CD14-positive monocyte (primary cell): ENCODE data around the gene PALM2AKAP2. TPM values are rescaled to one million over a fixed set of nuclear protein-coding genes. Genes with fewer than 3 reads are reported as not detected.
A peak's percentile ranks its signal among the peaks of the same experiment; 100 is the strongest.

Experiments
- DNase-seq, 3 donors: peaks; one replicate each; pipeline ENCODE4 v3.0.0-alpha.2; 2011 to 2022
- H2AFZ ChIP-seq: 2 replicates; pipeline ENCODE4 v1.6.0; 2012; ENCODE audit warnings: mild to moderate bottlenecking, low read depth, low read length, inconsistent platforms; ENCODE audit not compliant: insufficient read depth, poor library complexity, severe bottlenecking
- H3K27ac ChIP-seq, 2 donors: 1 replicate in 1 of 2; 2 replicates in 1 of 2; pipeline ENCODE4 v1.5.1; 2012 to 2013; ENCODE audit warnings: low read length in 2 of 2, control low read depth in 1 of 2, inconsistent platforms in 1 of 2, low read depth in 1 of 2, mild to moderate bottlenecking in 1 of 2
- H3K27me3 ChIP-seq, 2 donors: one replicate each; pipeline versions ENCODE4 v1.6.0 to v1.6.1; 2011 to 2013; ENCODE audit warnings: low read length in 2 of 2; ENCODE audit not compliant: control insufficient read depth in 2 of 2, insufficient read depth in 2 of 2
- H3K36me3 ChIP-seq, 2 donors: replicated peaks in 1 of 2; 1 replicate in 1 of 2; 2 replicates in 1 of 2; pipeline versions ENCODE4 v1.5.1 to v1.6.1; 2012 to 2013; ENCODE audit warnings: low read length in 2 of 2, control low read depth in 1 of 2, inconsistent platforms in 1 of 2, mild to moderate bottlenecking in 1 of 2; ENCODE audit not compliant: insufficient read depth in 2 of 2, control insufficient read depth in 1 of 2
- H3K4me1 ChIP-seq, 2 donors: 1 replicate in 1 of 2; 2 replicates in 1 of 2; pipeline versions ENCODE4 v1.5.1 to v1.6.1; 2012 to 2013; ENCODE audit warnings: low read length in 2 of 2, control low read depth in 1 of 2, inconsistent platforms in 1 of 2, mild to moderate bottlenecking in 1 of 2, moderate library complexity in 1 of 2; ENCODE audit not compliant: insufficient read depth in 2 of 2, control insufficient read depth in 1 of 2
- H3K4me2 ChIP-seq: replicated peaks from 2 replicates; pipeline ENCODE3; 2012; ENCODE audit warnings: low read length, moderate library complexity, mild to moderate bottlenecking; ENCODE audit not compliant: poor library complexity, severe bottlenecking; ENCODE audit errors: extremely low read depth
- H3K4me3 ChIP-seq, 3 experiments: fragments of 200-600 bp in 1 of 3; sonication (generic) in 1 of 3; replicated peaks in 1 of 3; 1 replicate in 2 of 3; 2 replicates in 1 of 3; pipeline ENCODE4 v1.5.1; 2011 to 2013; ENCODE audit warnings: low read length in 3 of 3, mild to moderate bottlenecking in 3 of 3, control low read depth in 2 of 3, low read depth in 2 of 3, inconsistent platforms in 1 of 3, moderate library complexity in 1 of 3
- H3K79me2 ChIP-seq: 2 replicates; pipeline ENCODE4 v1.6.0; 2012; ENCODE audit warnings: mild to moderate bottlenecking, control low read depth, inconsistent platforms, low read length, moderate library complexity; ENCODE audit not compliant: insufficient read depth
- H3K9ac ChIP-seq: 2 replicates; pipeline ENCODE4 v1.6.0; 2017; ENCODE audit warnings: low read length, mild to moderate bottlenecking; ENCODE audit not compliant: insufficient read depth, poor library complexity, severe bottlenecking
- H3K9me3 ChIP-seq, 2 donors: replicated peaks in 1 of 2; 1 replicate in 1 of 2; 2 replicates in 1 of 2; pipeline versions ENCODE4 v1.5.1 to v1.6.1; 2012 to 2013; ENCODE audit warnings: low read length in 2 of 2, control low read depth in 1 of 2; ENCODE audit not compliant: control insufficient read depth in 1 of 2, insufficient read depth in 1 of 2
- H4K20me1 ChIP-seq: 2 replicates; pipeline ENCODE4 v1.6.0; 2012; ENCODE audit warnings: mild to moderate bottlenecking, low read length, control low read depth, moderate library complexity; ENCODE audit not compliant: insufficient read depth
- H3K27ac Mint-ChIP-seq, 7 donors: one replicate each; pipeline ENCODE4 v1.8.0; 2020; ENCODE audit warnings: mild to moderate bottlenecking in 7 of 7, mixed read lengths in 7 of 7, moderate library complexity in 6 of 7, inconsistent platforms in 2 of 7
- H3K27me3 Mint-ChIP-seq, 3 donors: one replicate each; pipeline ENCODE4 v1.8.0; 2021 to 2022; ENCODE audit warnings: low read depth in 3 of 3, mild to moderate bottlenecking in 3 of 3, mixed read lengths in 3 of 3, moderate library complexity in 3 of 3, inconsistent platforms in 1 of 3
- H3K36me3 Mint-ChIP-seq, 2 donors: one replicate each; pipeline ENCODE4 v1.8.0; 2020; ENCODE audit warnings: mixed read lengths in 2 of 2, inconsistent platforms in 1 of 2, mild to moderate bottlenecking in 1 of 2
- H3K4me1 Mint-ChIP-seq: one replicate; pipeline ENCODE4 v1.8.0; 2020; ENCODE audit warnings: mild to moderate bottlenecking, mixed read lengths
- H3K4me3 Mint-ChIP-seq, 2 donors: one replicate each; pipeline ENCODE4 v1.8.0; 2020; ENCODE audit warnings: mild to moderate bottlenecking in 2 of 2, mixed read lengths in 2 of 2, moderate library complexity in 1 of 2
- H3K9me3 Mint-ChIP-seq, 7 donors: one replicate each; pipeline ENCODE4 v1.8.0; 2020 to 2022; ENCODE audit warnings: mixed read lengths in 7 of 7, mild to moderate bottlenecking in 6 of 7, moderate library complexity in 6 of 7, inconsistent platforms in 2 of 7
- WGBS: methylation state at CpG from one replicate; pipeline ENCODE4 v1.1.5; 2013; ENCODE audit warnings: missing lambda C conversion rate; ENCODE audit not compliant: insufficient coverage; 5-methylcytosine and 5-hydroxymethylcytosine counted together
- intact Hi-C, 2 donors: fragments of 100-400 bp; cut with micrococcal nuclease; formaldehyde crosslinking; loops; one replicate each; pipeline versions ENCODE4 v1.15.0 to v1.15.1; 2023
- polyA plus RNA-seq, 3 donors: library from polyadenylated mRNA; depleted of rRNA in 1 of 3; unstranded in 2 of 3; stranded (reverse) in 1 of 3; fragments of 300-500 nt in 2 of 3; fragments of >200 nt in 1 of 3; fragmentation: Illumina TruSeq in 2 of 3; gene quantifications; 1 replicate in 2 of 3; 2 replicates in 1 of 3; pipeline ENCODE4 v1.2.3, GENCODE V29; 2012 to 2021
- TF ChIP-seq, protein P1 (sequence below): fragments of 200-600 bp; IDR thresholded peaks from one replicate; pipeline ENCODE4 v1.8.0; 2022; ENCODE audit warnings: antibody characterized with exemption, mild to moderate bottlenecking

Gene PALM2AKAP2
- polyA plus RNA-seq, 3 donors: not detected

GRCh38 chr9:109781086-109781485 is 1.1 kb downstream of the PALM2AKAP2 start:
- intact Hi-C loops: no loop called here
- WGBS: no CpG with 5 or more reads among the region's 5 CpGs

DNA sequence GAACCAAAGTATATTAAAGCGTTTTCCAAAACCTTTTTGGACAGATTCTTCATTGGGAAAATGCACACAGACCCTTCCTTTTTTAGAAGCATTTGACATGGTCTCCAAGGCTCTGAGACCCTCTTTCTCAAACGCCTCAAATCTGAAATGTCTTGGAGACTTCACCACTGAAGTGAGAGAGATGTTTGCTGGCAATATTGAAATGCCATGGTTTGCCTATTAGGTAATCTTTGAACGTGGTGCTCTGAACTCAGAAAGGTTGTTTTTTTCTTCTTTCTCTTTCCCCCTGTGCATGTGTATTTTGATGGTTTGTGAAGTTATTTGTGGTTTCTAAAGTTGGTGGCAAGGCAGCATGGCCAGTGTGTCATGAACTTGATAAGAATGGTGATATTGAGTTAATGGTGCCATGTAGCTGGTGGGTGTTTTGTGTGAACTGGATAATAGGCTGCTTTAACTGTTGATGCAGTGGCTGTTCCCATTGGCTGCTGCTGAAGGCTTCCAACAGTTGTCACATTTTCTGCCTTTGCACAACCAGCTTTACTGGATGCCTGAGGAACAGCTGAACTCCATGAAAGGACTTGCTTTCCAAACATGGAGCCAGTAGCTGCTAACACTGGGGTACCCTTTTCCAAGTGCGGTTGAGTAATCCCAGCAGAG is 1.7 kb downstream of the PALM2AKAP2 start:
- H3K9me3 ChIP-seq: no peaks in the 10 kb centered on the region
- no peaks in the 10 kb centered on the region for H3K36me3 ChIP-seq
- no peak for DNase-seq
- H4K20me1 ChIP-seq: no peaks in the 10 kb centered on the region
- Mint-ChIP-seq H3K4me3 (peak overlapping the region in 1 of 2 donors; percentile 58), H3K4me1 (peaks cover 5% of the 10 kb centered on the region), H3K36me3 (no peaks in the 10 kb centered on the region), H3K9me3 (peaks cover 0 to 4% (median 0%) of the 10 kb centered on the region in 7 donors), H3K27ac (no peak overlapping the region), H3K27me3 (peaks cover 32 to 56% (median 36%) of the 10 kb centered on the region in 3 donors)
- no peak overlapping the region for H2AFZ ChIP-seq
- no peak overlapping the region for H3K27ac ChIP-seq
- no peaks in the 10 kb centered on the region for H3K4me1 ChIP-seq
- intact Hi-C loops: no loop called here
- TF ChIP-seq, protein P1, sequence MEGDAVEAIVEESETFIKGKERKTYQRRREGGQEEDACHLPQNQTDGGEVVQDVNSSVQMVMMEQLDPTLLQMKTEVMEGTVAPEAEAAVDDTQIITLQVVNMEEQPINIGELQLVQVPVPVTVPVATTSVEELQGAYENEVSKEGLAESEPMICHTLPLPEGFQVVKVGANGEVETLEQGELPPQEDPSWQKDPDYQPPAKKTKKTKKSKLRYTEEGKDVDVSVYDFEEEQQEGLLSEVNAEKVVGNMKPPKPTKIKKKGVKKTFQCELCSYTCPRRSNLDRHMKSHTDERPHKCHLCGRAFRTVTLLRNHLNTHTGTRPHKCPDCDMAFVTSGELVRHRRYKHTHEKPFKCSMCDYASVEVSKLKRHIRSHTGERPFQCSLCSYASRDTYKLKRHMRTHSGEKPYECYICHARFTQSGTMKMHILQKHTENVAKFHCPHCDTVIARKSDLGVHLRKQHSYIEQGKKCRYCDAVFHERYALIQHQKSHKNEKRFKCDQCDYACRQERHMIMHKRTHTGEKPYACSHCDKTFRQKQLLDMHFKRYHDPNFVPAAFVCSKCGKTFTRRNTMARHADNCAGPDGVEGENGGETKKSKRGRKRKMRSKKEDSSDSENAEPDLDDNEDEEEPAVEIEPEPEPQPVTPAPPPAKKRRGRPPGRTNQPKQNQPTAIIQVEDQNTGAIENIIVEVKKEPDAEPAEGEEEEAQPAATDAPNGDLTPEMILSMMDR: no peak
- H3K4me3 ChIP-seq: no peak overlapping the region
- H3K4me2 ChIP-seq: no peak overlapping the region
- H3K79me2 ChIP-seq: no peaks in the 10 kb centered on the region
- H3K27me3 ChIP-seq: peaks cover 39 to 42% of the 10 kb centered on the region in 2 donors
- H3K9ac ChIP-seq: no peak overlapping the region
- 72% methylated on average over 2 of the region's 4 CpGs for WGBS

More at GRCh38 chr9:109781086-109781485, 1.1 kb downstream of the PALM2AKAP2 start:
- TF ChIP-seq, protein P1: no peak
- Mint-ChIP-seq H3K27me3 (peaks cover 32 to 56% (median 36%) of the 10 kb centered on the region in 3 donors), H3K36me3 (no peaks in the 10 kb centered on the region), H3K9me3 (peaks cover 0 to 4% (median 0%) of the 10 kb centered on the region in 7 donors), H3K27ac (no peak overlapping the region), H3K4me3 (peak overlapping the region in 1 of 2 donors; percentile 70), H3K4me1 (peaks cover 5% of the 10 kb centered on the region)
- no peak for DNase-seq
- no peak overlapping the region for H3K4me3 ChIP-seq
- H4K20me1 ChIP-seq: no peaks in the 10 kb centered on the region
- H3K4me1 ChIP-seq: no peaks in the 10 kb centered on the region
- H2AFZ ChIP-seq: no peak overlapping the region
- no peak overlapping the region for H3K27ac ChIP-seq
- no peak overlapping the region for H3K9ac ChIP-seq
- no peaks in the 10 kb centered on the region for H3K36me3 ChIP-seq
- H3K9me3 ChIP-seq: no peaks in the 10 kb centered on the region
- no peaks in the 10 kb centered on the region for H3K79me2 ChIP-seq
- H3K4me2 ChIP-seq: no peak overlapping the region
- H3K27me3 ChIP-seq: peaks cover 42 to 43% of the 10 kb centered on the region in 2 donors
